ENCODE measurements around the gene ANAPC10.

ANAPC10 gene

GRCh38 chr4:145108128-145108527 lies 10.1 kb upstream of the ANAPC10 start:
- no peak for DNase-seq (ENCODE audit: low read depth)
- no peak overlapping the region for H3K4me3 ChIP-seq (ENCODE audit: low read length)
- TF ChIP-seq CTCF (conservative IDR thresholded peaks at IDR 0.05; ENCODE audit: low read length) = no peak

- TF ChIP-seq CTCF (conservative IDR thresholded peaks at IDR 0.05; ENCODE audit: low read length) = no peak
- H3K4me3 ChIP-seq (ENCODE audit: low read length) = no peak overlapping the region
- no peak for DNase-seq (ENCODE audit: low read depth)
Measured at GRCh38 chr4:145107126-145107525, 9.1 kb upstream of the ANAPC10 start.

GRCh38 chr4:145103496-145103895 lies 5.5 kb upstream of the ANAPC10 start:
- no peak overlapping the region for H3K4me3 ChIP-seq (ENCODE audit: low read length)

GRCh38 chr4:145102619-145103018 lies 4.6 kb upstream of the ANAPC10 start:
- no peak for DNase-seq (ENCODE audit: low read depth)
- no peak overlapping the region for H3K4me3 ChIP-seq (ENCODE audit: low read length)
- no peak for TF ChIP-seq CTCF (conservative IDR thresholded peaks at IDR 0.05; ENCODE audit: low read length)

More at GRCh38 chr4:145103496-145103895, 5.5 kb upstream of the ANAPC10 start:
- DNase-seq (ENCODE audit: low read depth) = no peak
- TF ChIP-seq CTCF (conservative IDR thresholded peaks at IDR 0.05; ENCODE audit: low read length) = no peak

- DNase-seq (ENCODE audit: low read depth) = no peak
- TF ChIP-seq CTCF (conservative IDR thresholded peaks at IDR 0.05; ENCODE audit: low read length) = no peak
- H3K4me3 ChIP-seq (ENCODE audit: low read length) = no peak overlapping the region
Measured at GRCh38 chr4:145101091-145101490, 3.1 kb upstream of the ANAPC10 start.

GRCh38 chr4:145099653-145100052 lies 1.7 kb upstream of the ANAPC10 start:
- TF ChIP-seq CTCF (conservative IDR thresholded peaks at IDR 0.05; ENCODE audit: low read length) = no peak
- DNase-seq (ENCODE audit: low read depth) = peak; percentile 25
- peak overlapping the region; percentile 97 for H3K4me3 ChIP-seq (ENCODE audit: low read length)

GRCh38 chr4:145098675-145099037 lies 660 bp upstream of the ANAPC10 start:
- no peak for TF ChIP-seq CTCF (conservative IDR thresholded peaks at IDR 0.05; ENCODE audit: low read length)
- DNase-seq (ENCODE audit: low read depth) = peak; percentile 56
- H3K4me3 ChIP-seq (ENCODE audit: low read length) = peak overlapping the region; percentile 97

All from AG10803 (cell line).